Measurements from ENCODE around the gene SLIT1. TPM values are rescaled to one million over a fixed set of nuclear protein-coding genes. Genes with fewer than 3 reads are reported as not detected.

SLIT1 gene
- total and polyA plus RNA-seq, 2 donors (not counting 1 experiment from before 2014, with no cell fraction given) = 0.15 to 0.49 TPM

GRCh38 chr10:97234400-97234799 lies 48.6 kb upstream of the SLIT1 start:
- no peak overlapping the region for H3K27ac Mint-ChIP-seq
- ChIA-PET POLR2A (no interaction called here), CTCF (interaction anchor here (0.5 to 6.9 kb wide), 8 partner anchors 10 to 842 kb away, joined by 3 to 42 read pairs (median 4); no protein-coding TSS in a partner anchor)
- peaks cover 0 to 4% of the 10 kb centered on the region in 2 donors for H3K4me1 ChIP-seq (ENCODE audit: control insufficient read depth in 2 of 2, insufficient read depth in 2 of 2, low read length in 2 of 2)
- TF ChIP-seq EZH2 (IDR thresholded peaks at IDR 0.05; ENCODE audit: borderline replicate concordance, insufficient read depth, low read depth, low read length, poor library complexity, severe bottlenecking) (no peak), CTCF (IDR thresholded peaks at IDR 0.05) (peak; percentile 67)
- ATAC-seq (ENCODE audit: low read depth) (no peak), DNase-seq (peak; percentile 29)
- WGBS (ENCODE audit: insufficient coverage) = no CpG with 5 or more reads among the region's 1 CpG
- H3K36me3 ChIP-seq (replicated peaks in 1 of 2; ENCODE audit: control extremely low read depth in 1 of 2, control insufficient read depth in 1 of 2, extremely low read depth in 1 of 2, insufficient read depth in 2 of 2, low read length in 1 of 2) = peaks cover 0 to 21% of the 10 kb centered on the region in 2 experiments
- no peak overlapping the region for H3K4me3 ChIP-seq (ENCODE audit: control extremely low read depth in 1 of 5, extremely low read depth in 1 of 5, insufficient read depth in 1 of 5, low read depth in 2 of 5, low read length in 4 of 5)
- H3K27me3 Mint-ChIP-seq = no peaks in the 10 kb centered on the region
- no peaks in the 10 kb centered on the region for H3K79me2 ChIP-seq (ENCODE audit: control insufficient read depth, insufficient read depth, low read length)
- no peaks in the 10 kb centered on the region for H3K9me3 Mint-ChIP-seq (ENCODE audit: insufficient read depth)
- no peak overlapping the region for H3K9ac ChIP-seq (ENCODE audit: low read length)
- no peak overlapping the region for H3K4me2 ChIP-seq (replicated peaks; ENCODE audit: low read depth, low read length, poor library complexity, severe bottlenecking)
- peaks cover 5% of the 10 kb centered on the region for H3K4me1 Mint-ChIP-seq
- H3K27me3 ChIP-seq (replicated peaks in 1 of 4; ENCODE audit: control extremely low read depth in 1 of 4, control insufficient read depth in 3 of 4, insufficient read depth in 4 of 4, low read length in 3 of 4) = no peaks in the 10 kb centered on the region
- H2AFZ ChIP-seq (ENCODE audit: insufficient read depth, low read depth, low read length, poor library complexity, severe bottlenecking) = no peak overlapping the region
- intact Hi-C loops (cut with micrococcal nuclease) = loop anchor here (1.0 kb wide), 2 partner anchors 161 to 197 kb away; no protein-coding TSS in a partner anchor
- H3K27ac ChIP-seq (ENCODE audit: low read length in 2 of 2) = no peak overlapping the region
- H3K9me3 ChIP-seq (ENCODE audit: control extremely low read depth in 1 of 3, control insufficient read depth in 2 of 3, insufficient read depth in 1 of 3, low read length in 2 of 3) = no peaks in the 10 kb centered on the region
- H4K20me1 ChIP-seq (ENCODE audit: control insufficient read depth, insufficient read depth, low read length, poor library complexity, severe bottlenecking) = no peaks in the 10 kb centered on the region
- no peak overlapping the region for H3K4me3 Mint-ChIP-seq

GRCh38 chr10:97230146-97230545 lies 44.4 kb upstream of the SLIT1 start:
- H3K27me3 Mint-ChIP-seq = no peaks in the 10 kb centered on the region
- CTCF ChIA-PET = interaction anchor here (1.0 kb wide), 1 partner anchor 157 kb away, joined by 3 read pairs; no protein-coding TSS in a partner anchor
- Histone ChIP-seq H3K4me1 (ENCODE audit: control insufficient read depth in 2 of 2, insufficient read depth in 2 of 2, low read length in 2 of 2) (no peaks in the 10 kb centered on the region), H4K20me1 (ENCODE audit: control insufficient read depth, insufficient read depth, low read length, poor library complexity, severe bottlenecking) (no peaks in the 10 kb centered on the region), H3K4me3 (ENCODE audit: control extremely low read depth in 1 of 5, extremely low read depth in 1 of 5, insufficient read depth in 1 of 5, low read depth in 2 of 5, low read length in 4 of 5) (no peak overlapping the region), H3K4me2 (replicated peaks; ENCODE audit: low read depth, low read length, poor library complexity, severe bottlenecking) (no peak overlapping the region), H3K9ac (ENCODE audit: low read length) (no peak overlapping the region), H3K27ac (ENCODE audit: low read length in 2 of 2) (no peak overlapping the region), H3K27me3 (replicated peaks in 1 of 4; ENCODE audit: control extremely low read depth in 1 of 4, control insufficient read depth in 3 of 4, insufficient read depth in 4 of 4, low read length in 3 of 4) (no peaks in the 10 kb centered on the region), H2AFZ (ENCODE audit: insufficient read depth, low read depth, low read length, poor library complexity, severe bottlenecking) (no peak overlapping the region), H3K36me3 (replicated peaks in 1 of 2; ENCODE audit: control extremely low read depth in 1 of 2, control insufficient read depth in 1 of 2, extremely low read depth in 1 of 2, insufficient read depth in 2 of 2, low read length in 1 of 2) (peaks cover 2 to 38% of the 10 kb centered on the region in 2 experiments), H3K9me3 (ENCODE audit: control extremely low read depth in 1 of 3, control insufficient read depth in 2 of 3, insufficient read depth in 1 of 3, low read length in 2 of 3) (no peaks in the 10 kb centered on the region), H3K79me2 (ENCODE audit: control insufficient read depth, insufficient read depth, low read length) (no peaks in the 10 kb centered on the region)
- DNase-seq = no peak
- intact Hi-C loops (cut with micrococcal nuclease) = no loop called here
- no peak overlapping the region for H3K27ac Mint-ChIP-seq
- H3K9me3 Mint-ChIP-seq (ENCODE audit: insufficient read depth) = no peaks in the 10 kb centered on the region
- no peaks in the 10 kb centered on the region for H3K4me1 Mint-ChIP-seq
- no peak for ATAC-seq (ENCODE audit: low read depth)
- H3K4me3 Mint-ChIP-seq = no peak overlapping the region
- no peak for TF ChIP-seq EZH2 (IDR thresholded peaks at IDR 0.05; ENCODE audit: borderline replicate concordance, insufficient read depth, low read depth, low read length, poor library complexity, severe bottlenecking)
- no peak for TF ChIP-seq CTCF (IDR thresholded peaks at IDR 0.05)
- POLR2A ChIA-PET = no interaction called here
- WGBS (ENCODE audit: insufficient coverage) = no CpG with 5 or more reads among the region's 1 CpG
